ENCODE results near the gene RAD51B.

RAD51B gene

GRCh38 chr14:68260121-68260520, 440.5 kb downstream of the RAD51B start:
- no peak for DNase-seq

- no peak for DNase-seq
Observed at GRCh38 chr14:68261092-68261842, 441.7 kb downstream of the RAD51B start.

GRCh38 chr14:68262567-68262966, 443.0 kb downstream of the RAD51B start:
- DNase-seq = no peak

- no peak for DNase-seq
Observed at GRCh38 chr14:68263563-68264259, 444.1 kb downstream of the RAD51B start.

- DNase-seq = no peak
Observed at GRCh38 chr14:68264260-68264569, 444.6 kb downstream of the RAD51B start.

- no peak for DNase-seq
Observed at GRCh38 chr14:68266998-68267397, 447.4 kb downstream of the RAD51B start.

- no peak for DNase-seq
Observed at GRCh38 chr14:68268197-68268596, 448.6 kb downstream of the RAD51B start.

- no peak for DNase-seq
Observed at GRCh38 chr14:68268719-68269118, 449.1 kb downstream of the RAD51B start.

GRCh38 chr14:68269136-68269927, 449.8 kb downstream of the RAD51B start:
- no peak for DNase-seq

- no peak for DNase-seq
Observed at GRCh38 chr14:68270342-68270741, 450.8 kb downstream of the RAD51B start.

- no peak for DNase-seq
Observed at GRCh38 chr14:68271913-68272391, 452.4 kb downstream of the RAD51B start.

- no peak for DNase-seq
Observed at GRCh38 chr14:68273413-68273812, 453.8 kb downstream of the RAD51B start.

- no peak for DNase-seq
Observed at GRCh38 chr14:68274725-68275124, 455.1 kb downstream of the RAD51B start.

GRCh38 chr14:68278576-68279436, 459.2 kb downstream of the RAD51B start:
- no peak for DNase-seq

- DNase-seq = no peak
Observed at GRCh38 chr14:68279437-68279720, 459.8 kb downstream of the RAD51B start.

GRCh38 chr14:68279777-68280233, 460.2 kb downstream of the RAD51B start:
- no peak for DNase-seq

- DNase-seq = no peak
Observed at GRCh38 chr14:68281497-68281896, 461.9 kb downstream of the RAD51B start.

- DNase-seq = no peak
Observed at GRCh38 chr14:68282479-68283377, 463.1 kb downstream of the RAD51B start.

GRCh38 chr14:68283378-68284123, 464.0 kb downstream of the RAD51B start:
- DNase-seq = no peak

- no peak for DNase-seq
Observed at GRCh38 chr14:68284333-68284732, 464.8 kb downstream of the RAD51B start.

GRCh38 chr14:68284834-68285233, 465.3 kb downstream of the RAD51B start:
- DNase-seq = no peak

Measured in DMS 273 treated with DMSO at 0.1 percent for 48 hours (cell line).